ENCODE results near the gene LEAP2.

GRCh38 chr5:132829742-132830435 lies 43.6 kb upstream of the LEAP2 start:
- TF ChIP-seq CTCF (conservative IDR thresholded peaks at IDR 0.05; ENCODE audit: low read depth, low read length) = peak; percentile 67
- TF ChIP-seq EZH2phosphoT487 (IDR thresholded peaks at IDR 0.05; ENCODE audit: borderline replicate concordance, low read length) = no peak
- no peak for TF ChIP-seq EZH2 (IDR thresholded peaks at IDR 0.05; ENCODE audit: low read length, unreplicated experiment)
